Trophoblast cell (in vitro differentiated cells and primary cell): ENCODE data around the gene NDUFV3.
A peak's percentile ranks its signal among the peaks of the same experiment; 100 is the strongest.
"Not testable (repeated sequence)": the region's sequence is repeated elsewhere in the genome, so short reads cannot be mapped to it uniquely, and the experiment has no call there.

Source experiments
- DNase-seq, 2 donors: peaks; one replicate each; pipeline ENCODE4 v3.0.0-alpha.2; 2016
- H2AFZ ChIP-seq: 2 replicates; pipeline ENCODE4 v1.6.1; 2013; ENCODE audit warnings: low read length, moderate library complexity, mild to moderate bottlenecking; ENCODE audit not compliant: insufficient read depth, poor library complexity
- H2AK5ac ChIP-seq: 2 replicates; pipeline ENCODE4 v1.6.1; 2013; ENCODE audit warnings: mild to moderate bottlenecking, low read length
- H2BK120ac ChIP-seq: 2 replicates; pipeline ENCODE4 v1.6.1; 2013; ENCODE audit warnings: low read length, mild to moderate bottlenecking, moderate library complexity; ENCODE audit not compliant: insufficient read depth, poor library complexity
- H2BK12ac ChIP-seq: 2 replicates; pipeline ENCODE4 v1.6.1; 2013; ENCODE audit warnings: mild to moderate bottlenecking, low read length, moderate library complexity
- H2BK5ac ChIP-seq: 2 replicates; pipeline ENCODE4 v1.6.1; 2013; ENCODE audit warnings: low read length, low read depth, moderate library complexity, mild to moderate bottlenecking; ENCODE audit not compliant: poor library complexity
- H3K14ac ChIP-seq: 2 replicates; pipeline ENCODE4 v1.6.1; 2013; ENCODE audit warnings: mild to moderate bottlenecking, low read length
- H3K18ac ChIP-seq: 2 replicates; pipeline ENCODE4 v1.6.1; 2013; ENCODE audit warnings: mild to moderate bottlenecking, low read length
- H3K23ac ChIP-seq: 2 replicates; pipeline ENCODE4 v1.6.1; 2013; ENCODE audit warnings: low read length
- H3K27ac ChIP-seq: 2 replicates; pipeline ENCODE4 v1.5.1; 2013; ENCODE audit warnings: low read depth, mild to moderate bottlenecking, inconsistent platforms, low read length, moderate library complexity
- H3K27me3 ChIP-seq: 2 replicates; pipeline ENCODE4 v1.6.1; 2013; ENCODE audit warnings: inconsistent platforms, mild to moderate bottlenecking, low read length, moderate library complexity; ENCODE audit not compliant: insufficient read depth
- H3K36me3 ChIP-seq, 2 experiments: 1 replicate in 1 of 2; 2 replicates in 1 of 2; pipeline ENCODE4 v1.6.1; 2013; ENCODE audit warnings: low read length in 2 of 2, mild to moderate bottlenecking in 2 of 2, moderate library complexity in 1 of 2; ENCODE audit not compliant: insufficient read depth in 2 of 2, control insufficient read depth in 1 of 2
- H3K4ac ChIP-seq: 2 replicates; pipeline ENCODE4 v1.6.1; 2013; ENCODE audit warnings: low read depth, mild to moderate bottlenecking, low read length, moderate library complexity
- H3K4me1 ChIP-seq, 2 experiments: 1 replicate in 1 of 2; 2 replicates in 1 of 2; pipeline ENCODE4 v1.6.1; 2013; ENCODE audit warnings: low read length in 2 of 2, mild to moderate bottlenecking in 2 of 2, moderate library complexity in 1 of 2; ENCODE audit not compliant: insufficient read depth in 2 of 2, control insufficient read depth in 1 of 2
- H3K4me2 ChIP-seq: 2 replicates; pipeline ENCODE4 v1.6.1; 2013; ENCODE audit warnings: inconsistent platforms, mild to moderate bottlenecking, low read length, moderate library complexity
- H3K4me3 ChIP-seq: 2 replicates; pipeline ENCODE4 v1.5.1; 2013; ENCODE audit warnings: mild to moderate bottlenecking, low read depth, low read length, inconsistent platforms
- H3K79me1 ChIP-seq: one replicate; pipeline ENCODE4 v1.6.1; 2013; ENCODE audit warnings: low read length
- H3K79me2 ChIP-seq: 2 replicates; pipeline ENCODE4 v1.6.1; 2013; ENCODE audit warnings: low read length, mild to moderate bottlenecking; ENCODE audit not compliant: control insufficient read depth, insufficient read depth, poor library complexity
- H3K9ac ChIP-seq: 2 replicates; pipeline ENCODE4 v1.6.1; 2013; ENCODE audit warnings: mild to moderate bottlenecking, low read length
- H3K9me3 ChIP-seq: 2 replicates; pipeline ENCODE4 v1.6.1; 2013; ENCODE audit warnings: low read depth, mild to moderate bottlenecking, control low read depth, inconsistent platforms, low read length; ENCODE audit not compliant: insufficient read depth
- H4K12ac ChIP-seq: 2 replicates; pipeline ENCODE4 v1.6.1; 2013; ENCODE audit warnings: low read depth, mild to moderate bottlenecking, low read length, moderate library complexity
- H4K8ac ChIP-seq: 2 replicates; pipeline ENCODE4 v1.6.1; 2013; ENCODE audit warnings: low read depth, mild to moderate bottlenecking, low read length, moderate library complexity
- H4K91ac ChIP-seq: one replicate; pipeline ENCODE4 v1.6.1; 2013; ENCODE audit warnings: low read depth, mild to moderate bottlenecking, low read length, moderate library complexity
- WGBS: extraction: QIAGEN DNeasy Blood & Tissue Kit; methylation state at CpG from one replicate; pipeline ENCODE4 v1.1.7; 2013; ENCODE audit warnings: missing lambda C conversion rate; ENCODE audit not compliant: insufficient read length, insufficient coverage; ENCODE audit errors: extremely low coverage; 5-methylcytosine and 5-hydroxymethylcytosine counted together

NDUFV3 gene

DNA sequence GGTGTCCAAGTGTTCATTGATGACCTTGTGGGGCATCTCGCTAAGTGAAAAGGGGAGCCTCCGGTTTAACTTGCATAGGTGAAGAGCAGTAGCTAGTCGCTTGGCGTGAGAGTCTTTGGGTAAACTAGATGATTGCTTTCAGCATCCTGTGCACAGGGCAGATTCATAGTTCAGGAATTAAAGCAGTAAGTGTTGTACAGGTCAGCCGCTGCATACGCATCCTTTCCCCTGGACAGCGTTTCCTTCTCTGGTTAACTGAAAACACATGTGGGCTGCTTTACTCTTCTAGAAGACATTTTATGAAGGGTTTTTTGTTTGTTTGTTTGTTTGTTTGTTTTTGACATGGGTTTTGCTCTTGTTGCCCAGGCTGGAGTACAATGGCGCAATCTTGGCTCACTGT, 12.1 kb downstream of the NDUFV3 start:
- Histone ChIP-seq H4K91ac (no peak overlapping the region), H2BK5ac (no peak overlapping the region), H3K4me2 (no peak overlapping the region), H2AK5ac (no peak overlapping the region), H3K4me3 (no peak overlapping the region), H2BK12ac (no peak overlapping the region), H2AFZ (no peak overlapping the region), H3K27me3 (no peaks in the 10 kb centered on the region), H3K4ac (no peak overlapping the region), H2BK120ac (no peak overlapping the region), H4K12ac (no peak overlapping the region), H3K9me3 (no peaks in the 10 kb centered on the region), H4K8ac (no peak overlapping the region), H3K79me2 (no peaks in the 10 kb centered on the region), H3K14ac (no peak overlapping the region), H3K23ac (no peak overlapping the region), H3K9ac (no peak overlapping the region), H3K27ac (no peak overlapping the region), H3K79me1 (no peaks in the 10 kb centered on the region), H3K18ac (no peak overlapping the region), H3K4me1 (no peaks in the 10 kb centered on the region), H3K36me3 (peaks cover 48 to 53% of the 10 kb centered on the region in 2 experiments)
- no peak for DNase-seq
- WGBS, result no CpG with 5 or more reads among the region's 8 CpGs

DNA sequence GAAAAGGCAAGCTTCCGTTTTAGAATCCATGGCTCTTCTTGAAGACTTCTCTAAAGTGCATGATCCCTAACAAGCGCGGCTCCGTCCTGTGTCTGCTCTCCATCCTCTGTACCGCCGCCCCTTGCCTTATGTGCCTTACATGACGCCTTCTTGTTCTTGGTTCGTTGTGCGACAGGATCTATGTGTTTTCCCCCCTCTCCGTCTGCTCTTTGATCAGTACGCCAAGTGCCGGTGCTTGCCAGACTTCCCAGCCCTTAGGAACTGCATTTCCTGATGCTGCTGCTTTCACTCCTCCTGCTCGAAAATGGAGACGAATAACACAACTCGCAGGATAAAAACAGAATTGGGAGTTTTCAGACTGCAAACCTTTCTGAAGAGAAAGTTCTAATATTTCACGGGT, 13.1 kb downstream of the NDUFV3 start:
- Histone ChIP-seq H4K91ac (no peak overlapping the region), H3K9ac (no peak overlapping the region), H3K4me1 (no peaks in the 10 kb centered on the region), H3K23ac (no peak overlapping the region), H3K27me3 (no peaks in the 10 kb centered on the region), H4K12ac (no peak overlapping the region), H3K9me3 (no peaks in the 10 kb centered on the region), H3K4me3 (no peak overlapping the region), H2AK5ac (no peak overlapping the region), H3K4me2 (no peak overlapping the region), H2BK120ac (no peak overlapping the region), H3K79me1 (no peaks in the 10 kb centered on the region), H3K27ac (no peak overlapping the region), H3K4ac (no peak overlapping the region), H3K14ac (no peak overlapping the region), H3K36me3 (peaks cover 49 to 55% of the 10 kb centered on the region in 2 experiments), H3K79me2 (no peaks in the 10 kb centered on the region), H3K18ac (no peak overlapping the region), H2BK12ac (no peak overlapping the region), H2AFZ (no peak overlapping the region), H2BK5ac (no peak overlapping the region), H4K8ac (no peak overlapping the region)
- no CpG with 5 or more reads among the region's 16 CpGs for WGBS
- no peak for DNase-seq

DNA sequence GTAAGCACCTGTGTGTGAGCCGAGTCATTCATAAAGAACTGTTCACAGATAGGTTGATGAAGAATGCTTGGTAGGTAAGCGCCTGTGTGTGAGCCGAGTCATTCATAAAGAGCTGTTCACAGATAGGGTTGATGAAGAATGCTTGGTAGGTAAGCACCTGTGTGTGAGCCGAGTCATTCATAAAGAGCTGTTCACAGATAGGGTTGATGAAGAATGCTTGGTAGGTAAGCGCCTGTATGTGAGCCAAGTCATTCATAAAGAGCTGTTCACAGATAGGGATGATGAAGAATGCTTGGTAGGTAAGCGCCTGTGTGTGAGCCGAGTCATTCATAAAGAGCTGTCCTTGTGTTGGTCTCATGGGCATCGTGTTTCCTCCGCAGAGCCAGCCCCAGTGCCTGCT, 15.4 kb downstream of the NDUFV3 start:
- not testable (repeated sequence) for H2AK5ac ChIP-seq, H3K79me1 ChIP-seq, H3K27me3 ChIP-seq, H3K4me1 ChIP-seq, H3K9me3 ChIP-seq, H2BK5ac ChIP-seq, H3K4me2 ChIP-seq, H4K8ac ChIP-seq, H3K14ac ChIP-seq, H2BK120ac ChIP-seq, H3K18ac ChIP-seq, H2BK12ac ChIP-seq, H4K12ac ChIP-seq, H3K27ac ChIP-seq, H3K23ac ChIP-seq, H3K9ac ChIP-seq, H3K4ac ChIP-seq, H2AFZ ChIP-seq, H4K91ac ChIP-seq, H3K79me2 ChIP-seq, H3K4me3 ChIP-seq
- no CpG with 5 or more reads among the region's 9 CpGs for WGBS
- DNase-seq, result peak; percentile 51 to 69
- peaks cover 40 to 45% of the 10 kb centered on the region in 2 experiments for H3K36me3 ChIP-seq

DNA sequence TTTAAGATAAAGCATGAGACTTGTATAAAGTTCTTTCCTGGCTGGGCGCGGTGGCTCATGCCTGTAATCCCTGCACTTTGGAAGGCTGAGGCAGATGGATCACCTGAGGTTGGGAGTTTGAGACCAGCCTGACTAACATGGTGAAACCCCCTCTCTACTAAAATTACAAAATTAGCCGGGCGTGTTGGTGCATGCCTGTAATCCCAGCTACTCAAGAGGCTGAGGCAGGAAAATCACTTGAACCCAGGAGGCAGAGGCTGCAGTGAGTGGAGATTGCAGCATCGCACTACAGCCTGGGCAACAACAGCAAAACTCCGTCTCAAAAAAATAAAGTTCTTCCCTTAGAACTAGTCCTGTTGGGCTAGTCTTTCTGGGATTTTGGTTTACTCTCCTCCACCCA, 18.8 kb downstream of the NDUFV3 start:
- not testable (repeated sequence) for H4K91ac ChIP-seq, H2BK5ac ChIP-seq, H4K8ac ChIP-seq, H2BK120ac ChIP-seq, H2AK5ac ChIP-seq, H3K27me3 ChIP-seq, H3K27ac ChIP-seq, H3K4me3 ChIP-seq, H3K79me2 ChIP-seq, H2AFZ ChIP-seq, H2BK12ac ChIP-seq, H3K9ac ChIP-seq, DNase-seq, H3K9me3 ChIP-seq, H3K79me1 ChIP-seq, H3K4ac ChIP-seq, H4K12ac ChIP-seq, H3K4me1 ChIP-seq, H3K18ac ChIP-seq, H3K14ac ChIP-seq, H3K4me2 ChIP-seq
- peaks cover 29% of the 10 kb centered on the region in 2 experiments for H3K36me3 ChIP-seq
- H3K23ac ChIP-seq, result peak overlapping the region; percentile 90
- WGBS, result no CpG with 5 or more reads among the region's 6 CpGs
